Activated CD8-positive, alpha-beta memory T cell treated with anti-CD3 and anti-CD28 coated beads, Interleukin-2, amount 50 U/mL, for 4 hours (primary cell): ENCODE data around the gene SORT1.
"Not testable (repeated sequence)": the region's sequence is repeated elsewhere in the genome, so short reads cannot be mapped to it uniquely, and the experiment has no call there.

Source experiments
- DNase-seq: peaks from one replicate; pipeline ENCODE4 v3.0.0-alpha.2; 2020

The SORT1 gene

DNA sequence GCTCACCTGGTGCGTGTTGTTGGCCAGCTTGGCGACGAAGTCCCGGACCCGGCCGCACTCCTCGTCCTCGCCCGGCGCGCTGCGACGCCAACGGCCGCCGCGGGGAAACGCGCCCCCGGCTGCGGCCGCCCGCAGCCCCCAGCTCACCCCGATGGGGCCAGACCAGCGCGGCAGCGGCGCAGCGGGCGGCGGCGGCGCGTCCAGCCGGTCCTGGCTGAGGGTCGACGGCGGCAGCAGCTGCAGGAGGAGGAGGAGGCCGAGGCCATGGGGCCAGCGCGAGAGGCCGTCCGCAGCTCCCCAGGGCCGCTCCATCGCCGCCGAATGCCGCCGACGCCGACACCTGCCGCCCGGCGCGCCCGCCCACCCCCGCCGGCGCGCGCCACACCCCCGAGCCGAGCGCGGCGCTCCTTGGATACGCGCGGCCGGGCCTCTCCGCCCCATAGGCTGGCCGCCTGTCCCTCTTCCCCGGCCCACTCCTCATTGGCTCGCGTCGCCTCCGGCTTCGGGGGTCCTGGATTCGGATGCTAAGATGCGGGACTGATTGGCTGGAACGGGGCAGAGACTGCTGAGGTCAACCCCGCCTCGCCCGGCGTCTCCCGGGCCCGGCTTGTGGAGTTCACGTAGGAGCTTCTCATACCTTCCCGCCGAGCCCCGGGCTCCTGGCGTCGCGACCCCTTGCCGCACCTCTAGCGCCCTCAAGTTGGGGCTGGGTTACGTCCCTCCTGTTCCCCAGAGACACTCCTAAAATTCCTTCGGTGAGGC lies at the start of gene SORT1:
TSS of gene SORT1 (minus strand) at position 338 of the 762 bp plus-strand sequence. CDS start at position 312, 26 bp downstream.
- peak; percentile 65 for DNase-seq

- not testable (repeated sequence) for DNase-seq
Observed at GRCh38 chr1:109445949-109446695, 48.4 kb upstream of the SORT1 start.

GRCh38 chr1:109444346-109444745 lies 46.6 kb upstream of the SORT1 start:
- DNase-seq: no peak

DNA sequence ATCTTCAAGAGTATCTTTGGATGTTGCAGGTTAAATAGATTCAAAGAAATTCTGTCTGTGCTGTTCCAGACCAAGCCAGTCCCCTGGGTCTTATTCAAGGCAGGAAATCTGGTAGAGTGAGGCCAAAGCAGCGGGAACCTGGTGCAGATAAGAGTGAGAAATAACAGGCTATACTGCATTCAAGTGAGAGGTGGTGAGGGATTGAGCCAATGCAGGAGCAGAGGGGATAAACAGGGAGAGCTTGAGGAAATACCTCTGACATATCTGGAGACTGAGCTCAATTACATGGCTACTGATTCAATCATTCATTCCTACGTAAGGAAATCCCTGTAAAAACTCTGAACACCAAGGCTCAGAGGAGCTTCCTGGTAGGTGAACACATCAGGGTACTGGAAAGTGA lies 45.8 kb upstream of the SORT1 start:
- DNase-seq: no peak

GRCh38 chr1:109441069-109441468 lies 43.4 kb upstream of the SORT1 start:
- no peak for DNase-seq

- DNase-seq: no peak
Observed at GRCh38 chr1:109438798-109439297, 41.1 kb upstream of the SORT1 start.

GRCh38 chr1:109434484-109434883 lies 36.8 kb upstream of the SORT1 start:
- no peak for DNase-seq

GRCh38 chr1:109433322-109433721 lies 35.6 kb upstream of the SORT1 start:
- DNase-seq: no peak

DNA sequence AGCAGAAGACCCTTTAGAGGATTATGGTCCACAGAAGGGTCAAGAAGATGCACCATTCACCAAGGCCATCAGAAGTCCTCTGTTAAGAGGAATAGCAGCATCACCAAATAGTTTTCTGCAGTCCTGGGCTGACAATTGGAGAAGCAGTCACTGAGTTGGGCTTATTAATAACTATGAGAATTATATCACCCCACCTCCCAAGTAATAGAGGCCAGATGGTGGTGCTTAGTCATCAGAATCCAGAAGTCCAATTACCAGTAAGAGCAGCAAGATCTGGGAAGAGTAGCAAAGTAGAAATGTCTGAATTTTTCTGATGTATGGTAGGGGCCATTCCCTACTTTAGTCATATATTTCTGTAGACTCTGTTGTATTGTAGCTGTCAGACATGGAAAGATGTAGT lies 34.6 kb upstream of the SORT1 start:
- DNase-seq: no peak

- no peak for DNase-seq
Observed at GRCh38 chr1:109427171-109427467, 29.4 kb upstream of the SORT1 start.

GRCh38 chr1:109426281-109427170 lies 28.8 kb upstream of the SORT1 start, which contains the start of gene PSMA5:
PSMA5 (minus strand) TSS chr1:109426448; CDS start chr1:109426330, 118 bp downstream.
- peak; percentile 93 for DNase-seq

DNA sequence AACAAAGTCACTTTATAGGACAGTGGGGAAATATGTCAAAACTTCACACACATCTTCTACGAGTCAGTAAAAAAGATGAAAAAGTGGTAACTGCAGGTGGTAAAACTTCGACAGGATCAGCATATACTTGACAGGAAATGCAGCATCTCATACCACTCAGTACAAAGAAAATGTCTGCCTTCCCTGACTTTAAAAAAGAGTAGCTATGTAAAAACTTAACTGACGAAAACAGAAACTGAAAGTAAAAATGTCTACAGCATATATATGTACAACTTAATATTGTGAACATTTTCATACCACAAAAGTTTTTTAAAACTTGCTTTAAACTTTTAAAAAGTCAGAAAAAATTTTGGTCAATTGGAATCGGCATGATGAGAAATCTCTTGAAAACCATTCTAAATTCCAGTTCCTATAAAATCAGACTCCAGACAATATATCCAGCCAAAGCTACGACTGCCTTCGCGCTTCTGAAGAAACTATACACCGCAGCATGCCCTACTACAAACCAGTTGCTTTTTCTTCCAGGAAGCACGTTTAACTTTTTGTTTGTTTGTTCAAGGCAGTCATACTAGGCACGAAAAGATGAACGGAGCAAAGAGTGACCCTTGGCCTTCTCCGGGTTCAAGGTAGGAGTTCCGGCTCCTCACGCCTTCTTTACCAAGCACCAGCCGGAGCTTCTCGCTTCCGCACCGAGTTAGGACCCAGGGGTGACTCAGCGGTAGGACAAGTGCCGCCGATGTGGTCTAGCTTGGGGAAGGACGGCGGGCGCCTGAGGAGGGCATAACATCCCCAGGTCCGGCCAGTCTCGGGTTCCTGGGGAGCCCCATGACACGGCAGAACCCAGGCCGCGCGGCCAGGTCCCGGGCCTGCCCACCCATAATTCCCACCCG lies 27.9 kb upstream of the SORT1 start:
- peak; percentile 61 for DNase-seq

DNA sequence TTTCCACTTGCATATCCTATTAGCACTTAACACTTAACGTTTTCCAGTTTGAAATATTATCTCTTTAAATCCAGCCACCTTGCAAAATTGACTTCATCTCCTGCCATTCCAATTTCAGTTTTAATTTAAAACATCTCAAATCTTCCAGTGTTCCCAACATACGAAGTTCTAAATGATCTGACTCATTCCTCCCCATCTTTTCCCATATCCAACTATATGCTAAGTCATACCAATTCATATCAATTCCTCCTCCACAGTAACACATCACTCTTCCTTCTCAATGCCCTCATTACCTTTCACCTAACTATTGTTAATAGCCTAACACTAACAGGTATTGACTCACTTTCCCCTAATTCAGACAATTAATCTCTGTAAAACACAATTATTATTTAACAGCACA lies 25.8 kb upstream of the SORT1 start:
- no peak for DNase-seq

DNA sequence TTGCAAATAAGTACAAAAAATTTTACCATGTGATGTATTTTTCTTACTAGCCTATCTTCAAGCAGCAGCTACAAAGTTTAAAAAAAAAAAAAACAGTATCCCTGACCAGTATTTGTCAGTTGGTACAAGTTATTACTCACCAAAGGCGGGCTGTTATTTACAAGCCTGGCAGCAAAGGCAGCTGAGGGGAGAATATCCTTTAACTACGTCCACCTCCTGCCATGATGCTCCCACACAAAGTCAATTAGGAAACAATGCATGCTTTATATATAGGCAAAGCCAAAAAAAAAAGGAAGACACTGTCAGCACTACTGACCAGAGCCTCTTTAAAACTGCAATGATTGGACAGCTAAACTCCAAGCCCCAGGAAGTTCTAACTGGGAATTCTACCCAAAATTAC lies 14.8 kb upstream of the SORT1 start:
- no peak for DNase-seq

DNA sequence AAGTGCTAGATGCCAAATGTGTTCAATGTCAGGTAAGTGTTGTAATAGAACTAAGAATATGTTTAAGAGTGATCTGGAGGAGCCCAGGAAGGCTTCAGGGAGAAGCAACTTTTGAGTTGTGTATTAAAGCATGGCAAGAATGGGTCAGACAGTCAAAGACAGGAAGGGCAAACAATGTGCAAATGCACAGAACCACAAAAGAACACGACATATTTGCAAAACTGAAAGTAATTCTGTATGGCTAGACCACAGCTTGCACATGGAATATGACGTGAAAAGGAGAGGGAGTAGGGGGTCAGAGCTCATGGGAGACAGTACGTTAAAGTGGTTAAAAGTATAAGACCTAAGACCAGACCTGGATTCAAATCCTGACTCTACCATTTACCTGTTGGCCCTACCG lies 7.1 kb upstream of the SORT1 start:
- DNase-seq: no peak

DNA sequence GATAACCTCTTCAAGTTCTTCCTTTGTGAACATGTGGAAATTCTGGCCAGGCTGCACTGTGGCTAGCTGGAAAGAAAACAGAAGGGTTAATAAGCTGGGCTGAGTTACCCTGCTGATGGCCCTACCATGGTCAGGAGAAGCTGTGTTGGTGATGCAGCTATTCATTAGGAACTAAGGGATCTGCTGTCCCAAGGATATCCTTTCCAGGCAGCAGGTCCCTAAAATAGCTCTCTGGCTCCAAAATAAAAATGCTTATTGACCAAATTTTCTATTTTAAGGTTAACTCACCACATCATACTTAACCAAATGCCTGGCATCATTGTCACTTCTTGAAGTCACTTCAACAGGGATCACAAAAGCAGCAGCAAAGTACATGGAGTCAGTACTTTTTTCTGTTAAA lies 4.3 kb upstream of the SORT1 start:
- no peak for DNase-seq

DNA sequence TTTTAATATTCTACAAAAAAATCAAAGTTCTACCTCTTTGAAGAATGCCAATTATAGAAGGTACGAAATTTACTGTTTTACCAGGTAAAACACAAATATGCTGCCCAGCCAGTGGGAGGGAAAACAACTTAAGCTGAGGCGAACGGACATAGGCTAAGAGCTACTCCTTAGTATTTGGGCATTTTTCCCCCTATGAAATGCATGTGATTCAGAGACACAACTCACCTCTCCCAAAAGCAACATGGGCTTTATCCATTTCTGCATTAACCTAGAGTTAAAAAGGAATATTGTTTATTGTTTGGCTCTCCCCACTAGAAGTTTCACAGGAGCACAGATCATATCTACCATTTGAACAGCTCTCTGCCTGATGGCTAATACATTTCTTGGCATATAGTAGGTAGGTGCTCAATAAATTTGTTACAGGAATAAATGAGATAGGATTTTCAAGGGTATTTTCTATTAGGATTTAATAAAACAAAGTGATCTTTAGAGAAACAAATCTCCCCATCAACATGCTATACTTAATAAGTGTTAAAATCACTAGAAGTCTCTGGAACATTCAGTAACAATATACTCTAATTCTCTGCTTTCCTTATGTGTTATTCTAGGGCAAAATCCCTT lies 2.4 kb upstream of the SORT1 start:
- no peak for DNase-seq

DNA sequence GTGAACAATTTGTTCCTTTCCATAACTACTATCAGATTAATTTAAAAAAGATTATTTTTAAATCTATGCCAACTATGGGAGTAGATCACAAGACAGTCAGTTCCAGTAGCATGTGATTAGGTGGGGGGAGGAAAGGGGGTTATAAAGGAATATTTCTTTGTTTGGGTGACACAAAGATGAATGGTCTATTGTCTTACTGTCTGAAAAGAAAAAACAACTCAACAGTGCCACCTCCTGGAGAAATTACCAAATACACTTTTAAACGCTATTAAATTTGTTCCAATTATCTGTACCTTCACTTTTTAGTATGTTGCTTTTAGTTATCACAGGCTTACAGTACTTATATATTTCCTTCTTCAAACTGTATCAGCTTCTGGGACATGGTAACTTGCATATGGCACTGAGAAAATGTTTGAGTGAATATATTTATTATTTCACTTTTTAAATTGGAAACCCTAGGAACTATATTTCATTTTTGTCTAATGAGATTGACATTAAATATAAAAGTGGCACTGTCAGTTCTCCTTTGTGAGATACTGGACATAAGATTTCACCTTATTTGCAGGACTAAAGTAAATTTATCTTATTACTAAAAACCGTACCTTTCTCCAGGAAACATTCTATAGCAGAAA lies 1.7 kb upstream of the SORT1 start:
- no peak for DNase-seq

GRCh38 chr1:109398343-109399225 lies 866 bp upstream of the SORT1 start:
- no peak for DNase-seq
